ENCODE results near the gene GAD2.

The GAD2 gene

DNA sequence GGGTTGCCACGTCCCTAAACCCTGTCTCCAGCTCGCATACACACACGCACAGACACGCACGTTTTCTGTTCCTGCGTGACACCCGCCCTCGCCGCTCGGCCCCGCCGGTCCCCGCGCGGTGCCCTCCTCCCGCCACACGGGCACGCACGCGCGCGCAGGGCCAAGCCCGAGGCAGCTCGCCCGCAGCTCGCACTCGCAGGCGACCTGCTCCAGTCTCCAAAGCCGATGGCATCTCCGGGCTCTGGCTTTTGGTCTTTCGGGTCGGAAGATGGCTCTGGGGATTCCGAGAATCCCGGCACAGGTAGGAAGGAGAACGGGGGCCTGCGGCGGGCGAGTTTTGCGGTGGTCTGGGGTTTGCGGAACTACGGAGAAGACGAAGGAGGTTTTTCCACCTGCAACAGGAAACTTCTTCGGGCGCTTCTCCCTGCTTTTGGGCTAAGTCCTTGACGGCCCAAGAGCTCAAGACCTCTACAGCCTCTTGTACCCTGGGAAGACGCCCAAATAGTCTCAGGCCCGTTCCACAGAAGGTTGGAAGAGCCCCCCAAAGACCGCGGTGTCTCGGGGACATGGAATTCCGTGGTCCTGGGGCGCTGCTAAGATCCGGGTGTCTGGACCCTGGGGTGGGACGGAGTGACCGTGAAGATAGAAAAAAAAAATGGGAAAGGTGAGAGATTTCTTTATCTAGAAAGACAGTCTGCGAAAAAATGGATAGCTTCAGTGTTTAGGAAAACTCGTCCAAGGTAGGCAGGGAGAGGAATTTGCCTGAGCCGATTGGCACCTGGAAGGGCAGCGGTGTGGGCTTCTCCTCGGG lies at the start of gene GAD2:
GAD2 (plus strand) TSS at position 190 of the 811 bp plus-strand sequence; CDS start at position 226, 36 bp downstream.
- DNase-seq = no peak

- no peak for DNase-seq
These were observed 47.1 kb upstream of the GAD2 start for GRCh38 chr10:26169466-26169865.

- no peak for DNase-seq
These were observed 44.4 kb upstream of the GAD2 start for GRCh38 chr10:26172131-26172530.

- DNase-seq = no peak
These were observed 42.7 kb upstream of the GAD2 start for GRCh38 chr10:26173837-26174236.

GRCh38 chr10:26177341-26177740 lies 39.2 kb upstream of the GAD2 start:
- no peak for DNase-seq

DNA sequence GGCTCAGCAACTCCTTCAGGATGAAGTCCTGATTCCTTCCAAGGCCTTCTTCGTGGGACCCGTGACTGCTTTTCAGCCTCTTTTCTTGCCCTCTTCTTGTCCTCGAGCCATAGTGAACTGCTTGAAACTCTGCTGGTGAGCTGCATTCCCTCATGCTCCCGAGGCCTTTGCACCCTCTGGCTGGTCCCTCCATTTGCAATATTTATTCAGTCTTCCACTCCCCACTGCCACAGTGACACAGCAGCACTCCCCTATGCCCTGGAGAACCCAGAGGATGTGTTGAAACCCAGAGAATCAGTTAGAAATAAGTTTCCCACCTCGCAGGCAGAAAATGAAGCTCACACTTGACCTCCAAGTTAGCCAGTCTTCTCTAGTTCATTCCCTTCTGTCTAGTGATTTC lies 22.3 kb upstream of the GAD2 start:
- no peak for DNase-seq

- DNase-seq = no peak
These were observed 19.3 kb upstream of the GAD2 start for GRCh38 chr10:26197248-26197647.

- no peak for DNase-seq
These were observed 18.5 kb upstream of the GAD2 start for GRCh38 chr10:26198119-26198518.

- no peak for DNase-seq
These were observed 16.7 kb upstream of the GAD2 start for GRCh38 chr10:26199841-26200240.

DNA sequence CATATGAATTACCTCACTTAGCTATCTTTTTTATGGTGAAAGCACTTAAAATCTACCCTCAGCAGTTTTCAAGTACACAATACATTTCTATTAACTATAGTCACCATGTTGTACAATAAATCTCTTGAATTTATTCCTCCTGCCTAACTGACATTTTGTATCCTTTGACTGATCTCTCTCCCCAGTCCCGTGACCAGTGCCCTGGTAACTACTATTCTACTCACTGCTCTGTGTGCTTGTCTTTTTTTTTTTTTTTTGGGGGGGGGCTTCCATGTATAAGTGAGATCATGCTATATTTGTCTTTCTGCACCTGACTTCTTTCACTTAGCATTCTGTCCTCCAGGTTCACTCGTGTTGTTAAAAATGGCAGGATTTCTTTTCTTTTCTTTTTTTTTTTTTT lies 11.4 kb upstream of the GAD2 start:
- no peak for DNase-seq

GRCh38 chr10:26211781-26212444 lies 4.7 kb upstream of the GAD2 start:
- no peak for DNase-seq

DNA sequence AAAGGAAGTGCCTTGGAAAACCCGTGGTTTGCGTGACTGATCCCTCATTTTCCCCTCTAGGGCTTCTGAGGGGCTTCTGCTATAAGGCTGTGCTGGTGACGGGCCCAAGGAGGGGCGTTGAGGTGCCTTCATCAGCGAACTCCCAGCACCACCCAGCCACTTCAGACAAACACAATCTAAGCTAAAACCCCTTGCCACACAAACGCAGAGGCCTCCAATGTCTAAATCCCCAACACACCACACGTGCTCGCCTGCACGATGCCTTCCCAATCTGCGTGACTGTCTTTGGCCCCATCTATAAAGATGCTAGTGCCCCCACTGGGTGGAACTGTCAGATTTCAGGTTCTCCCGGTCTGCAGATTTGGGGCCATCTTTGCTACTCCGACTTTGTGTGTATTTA lies 4.1 kb upstream of the GAD2 start:
- DNase-seq = no peak

DNA sequence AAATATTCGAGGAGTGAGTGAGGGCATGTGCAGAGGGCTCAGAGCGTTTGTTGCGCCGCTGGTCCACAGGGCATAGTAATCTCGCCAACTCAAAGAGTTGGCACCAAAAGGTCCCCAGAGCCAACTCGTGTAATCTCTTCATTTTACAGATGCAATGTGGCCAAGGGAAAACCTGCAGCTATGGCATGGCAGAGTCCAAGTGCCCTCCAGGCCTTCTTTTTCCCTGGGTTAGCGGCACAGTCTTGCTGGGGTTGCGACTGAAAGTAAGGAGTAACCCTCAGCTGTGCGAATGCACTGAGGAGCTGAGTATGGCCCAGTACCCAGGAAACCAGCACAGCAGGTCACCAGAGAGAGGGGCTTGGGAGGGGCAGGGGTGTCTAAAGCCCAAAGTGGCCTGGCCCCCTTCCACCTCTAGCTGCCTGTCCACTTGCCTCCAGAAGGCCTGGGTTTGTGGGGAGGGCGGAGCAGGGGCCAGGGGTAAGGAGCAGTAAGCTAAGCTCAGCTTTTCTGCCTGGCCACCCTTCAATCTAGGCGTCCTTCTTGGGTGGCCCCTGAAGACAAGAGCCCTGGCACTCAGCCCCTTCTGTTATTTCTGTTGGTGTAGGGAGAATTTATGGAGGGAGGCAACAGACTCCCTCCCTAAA lies 3.3 kb upstream of the GAD2 start:
- DNase-seq = no peak

DNA sequence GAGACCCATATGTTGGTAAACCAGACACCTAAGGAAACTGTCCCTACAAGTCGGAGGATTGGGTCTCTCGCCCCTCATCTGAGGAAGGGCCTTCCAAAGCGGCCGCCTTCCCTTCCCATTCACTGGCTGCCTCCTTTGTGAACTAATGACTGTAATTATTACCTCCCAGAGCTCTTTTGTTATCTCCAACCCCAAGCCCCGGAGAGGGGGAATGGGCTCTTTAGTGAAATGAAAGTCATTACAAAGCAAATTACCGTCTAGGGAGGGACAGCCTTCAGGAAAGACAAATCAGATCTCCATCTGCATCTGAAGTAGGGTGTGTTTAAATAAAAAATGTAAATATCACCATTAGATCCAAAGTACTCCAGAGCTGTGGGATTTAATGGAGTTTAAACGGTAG lies 2.6 kb upstream of the GAD2 start:
- DNase-seq = no peak

DNA sequence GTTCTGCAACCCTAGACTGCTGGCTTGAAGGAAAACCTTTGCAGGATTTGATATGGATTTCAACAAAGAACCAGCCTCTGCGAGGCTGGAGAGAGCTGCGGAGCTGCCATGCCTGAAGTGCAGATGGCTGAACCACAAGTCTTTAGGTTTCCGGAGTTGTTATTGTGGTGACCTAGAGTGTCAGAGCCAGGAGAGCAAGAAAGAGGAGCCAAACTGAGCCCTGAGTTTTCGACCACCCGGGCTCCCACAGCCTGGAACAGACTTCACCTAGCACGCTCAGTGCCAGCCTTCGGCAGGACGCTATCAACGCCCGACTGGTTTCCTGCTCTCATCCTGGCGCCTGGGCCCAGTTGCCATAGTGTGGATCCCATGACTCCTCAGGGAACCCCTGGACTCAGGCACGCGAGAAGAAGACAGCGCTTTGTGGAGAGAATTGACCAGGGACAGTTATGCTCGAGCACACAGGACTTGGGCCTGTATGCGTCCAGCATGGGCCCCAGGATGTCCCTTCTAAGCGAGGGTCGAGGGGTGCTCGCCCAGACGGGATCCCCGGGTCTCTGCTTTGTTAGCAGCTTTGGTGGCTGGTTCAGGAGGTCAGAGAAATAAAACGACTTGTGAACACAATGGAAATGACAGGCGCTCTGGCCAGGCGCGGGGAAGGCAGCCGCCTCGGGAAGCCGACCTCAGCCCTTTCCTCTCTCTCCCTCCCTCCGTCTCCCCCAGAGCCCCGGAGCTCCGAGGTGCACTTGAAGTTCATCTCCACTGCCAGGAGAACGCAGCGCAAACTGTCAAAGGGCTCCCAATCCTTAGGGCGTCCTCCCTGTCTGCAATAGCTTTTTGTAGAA lies 1.8 kb upstream of the GAD2 start:
- DNase-seq = no peak

- DNase-seq = no peak
These were observed 1.1 kb upstream of the GAD2 start for GRCh38 chr10:26215396-26215934.

DNA sequence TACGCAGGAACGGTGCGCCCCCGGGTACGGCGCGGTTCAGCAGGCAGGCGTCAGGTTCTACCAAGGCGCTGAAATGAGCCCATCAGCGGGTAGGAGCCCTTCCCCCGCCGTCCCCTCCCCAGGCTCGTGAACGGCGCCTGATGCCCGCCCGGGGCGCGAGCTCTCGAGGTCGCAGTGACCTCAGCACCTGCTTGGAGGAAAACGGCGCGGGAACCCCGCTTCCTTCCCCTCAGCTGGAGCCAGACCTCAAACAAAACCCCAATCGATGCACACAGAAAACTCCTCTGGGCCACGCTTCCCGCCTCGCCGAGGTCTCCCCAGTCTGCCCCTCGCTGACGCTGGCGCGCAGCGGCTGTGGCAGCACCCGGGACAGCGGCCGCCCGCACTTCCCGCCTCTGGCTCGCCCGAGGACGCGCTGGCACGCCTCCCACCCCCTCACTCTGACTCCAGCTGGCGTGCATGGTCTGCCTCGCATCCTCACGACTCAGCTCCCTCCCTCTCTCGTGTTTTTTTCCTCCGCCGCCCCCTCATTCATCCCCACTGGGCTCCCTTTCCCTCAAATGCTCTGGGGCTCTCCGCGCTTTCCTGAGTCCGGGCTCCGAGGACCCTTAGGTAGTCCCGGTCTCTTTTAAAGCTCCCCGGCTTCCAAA lies 514 bp upstream of the GAD2 start:
- DNase-seq = no peak

GRCh38 chr10:26217396-26218086 lies 967 bp downstream of the GAD2 start:
- no peak for DNase-seq

DNA sequence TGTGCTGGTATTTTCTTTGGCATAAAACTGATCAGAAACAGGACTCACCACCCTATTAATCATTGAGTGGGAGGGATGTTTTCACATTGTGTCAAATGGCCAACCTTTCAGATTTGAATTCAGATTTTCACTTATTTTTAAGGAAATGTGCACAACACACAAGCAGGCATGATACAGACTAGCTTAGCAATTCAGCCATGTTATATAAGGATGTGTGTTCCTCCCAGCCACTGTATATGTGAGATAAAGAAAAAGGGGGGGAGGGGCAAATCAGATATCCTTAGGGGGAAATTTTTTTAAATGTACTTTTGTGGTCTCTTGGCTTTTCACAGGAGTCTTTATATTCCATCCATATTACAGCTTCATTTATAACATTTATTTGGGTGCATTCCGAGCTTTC lies 3.1 kb downstream of the GAD2 start:
- DNase-seq = no peak

GRCh38 chr10:26220901-26221300 lies 4.3 kb downstream of the GAD2 start:
- no peak for DNase-seq

DNA sequence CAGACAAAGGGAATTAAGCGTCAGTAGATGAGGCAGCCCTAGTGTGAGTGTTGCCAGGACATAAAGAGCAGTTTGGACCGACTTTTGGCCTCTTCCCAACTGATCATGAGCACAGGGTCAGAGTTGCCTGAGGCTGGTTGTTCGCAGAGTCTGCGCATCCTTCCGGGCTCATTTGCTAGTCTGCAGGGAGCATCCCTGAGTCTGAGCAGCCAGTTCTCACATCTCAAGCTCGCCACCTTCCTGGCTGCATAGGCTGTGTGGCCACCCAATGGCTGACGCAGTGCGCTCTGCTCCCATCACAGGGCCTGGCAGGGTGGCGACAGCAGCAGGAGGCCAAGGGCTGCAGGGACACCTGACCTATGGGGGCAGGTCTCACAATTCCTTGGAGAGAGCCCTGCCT lies 5.0 kb downstream of the GAD2 start:
- DNase-seq = no peak

GRCh38 chr10:26222563-26222962 lies 6.0 kb downstream of the GAD2 start:
- DNase-seq = no peak

All from CD4-positive, alpha-beta T cell treated with Interleukin-21 for 1 hour (primary cell).